ENCODE data around the gene ZNF286A. TPM values are rescaled to one million over a fixed set of nuclear protein-coding genes. Genes with fewer than 3 reads are reported as not detected.
"Not testable (repeated sequence)": the region's sequence is repeated elsewhere in the genome, so short reads cannot be mapped to it uniquely, and the experiment has no call there.

The ZNF286A gene
- total RNA-seq, 1 donor from 2014 or later = 3.5 TPM

DNA sequence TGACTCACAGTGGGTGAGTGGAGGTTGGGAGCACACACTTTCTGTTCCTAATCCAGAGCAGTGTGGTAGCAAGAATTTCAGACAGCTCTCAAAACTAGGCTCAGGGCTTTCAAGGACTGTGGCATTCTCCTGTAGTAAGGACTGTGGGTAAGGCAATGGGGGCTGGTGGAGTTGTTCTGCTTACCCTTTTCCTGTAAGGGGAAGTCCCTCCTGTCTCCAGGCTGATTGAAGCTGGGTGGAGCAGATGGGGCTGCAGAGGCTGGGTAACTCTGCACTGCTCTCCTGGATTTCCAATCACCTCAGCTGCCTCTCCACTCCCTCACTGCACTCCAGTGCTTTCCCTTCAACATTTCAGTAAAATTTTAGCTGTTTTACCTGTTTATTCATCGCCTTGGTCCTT, 12.1 kb upstream of the ZNF286A start:
- not testable (repeated sequence) for DNase-seq (ENCODE audit: low spot score); ATAC-seq

- not testable (repeated sequence) for DNase-seq (ENCODE audit: low spot score)
- peak; percentile 1 for ATAC-seq
Measured at GRCh38 chr17:15698967-15699366, 585 bp upstream of the ZNF286A start.

GRCh38 chr17:15699937-15700336, 385 bp downstream of the ZNF286A start:
- ATAC-seq = peak; percentile 10

DNA sequence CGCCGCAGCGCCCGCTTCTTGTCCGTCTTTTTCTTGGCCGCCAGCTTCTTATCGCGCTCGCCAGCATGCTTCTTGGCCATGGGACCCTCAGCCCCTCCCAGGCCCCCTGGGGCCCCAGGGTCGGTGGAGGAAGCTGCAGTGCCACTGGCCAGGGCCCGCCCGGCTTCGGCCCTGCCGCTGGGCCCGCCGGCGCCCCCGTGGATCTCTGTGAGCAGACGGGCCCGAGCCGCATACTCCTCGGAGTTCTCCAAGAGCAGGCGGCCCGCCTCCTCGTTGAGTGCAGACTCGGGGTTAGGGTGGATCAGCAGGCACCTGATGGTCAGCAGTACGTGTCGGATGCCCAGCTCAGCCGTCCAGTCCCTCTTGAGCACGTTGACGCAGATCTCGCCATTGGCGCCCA, 4.7 kb downstream of the ZNF286A start:
- ATAC-seq; DNase-seq (ENCODE audit: low spot score): not testable (repeated sequence)

More at GRCh38 chr17:15699937-15700336, 385 bp downstream of the ZNF286A start:
- DNase-seq (ENCODE audit: low spot score) = not testable (repeated sequence)

DNA sequence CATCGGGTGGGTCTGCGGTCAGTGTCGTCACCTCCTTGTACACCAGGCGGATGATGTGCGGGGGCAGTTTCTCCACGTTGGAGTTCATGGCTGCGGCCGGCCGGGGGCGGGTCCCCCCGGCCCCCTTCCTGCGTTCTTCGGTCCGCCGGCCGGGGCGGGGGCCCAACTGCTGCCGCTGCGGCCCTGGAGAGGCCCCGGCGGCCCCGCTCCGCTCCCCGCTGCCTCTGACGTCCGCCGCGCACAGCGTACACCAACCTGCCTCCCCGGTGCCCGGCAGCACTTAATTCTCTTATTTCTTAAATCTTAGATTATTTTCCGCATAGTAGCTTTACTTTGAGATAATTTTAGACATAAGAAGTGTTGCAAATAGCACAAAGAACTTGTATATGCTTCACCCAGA, 5.3 kb downstream of the ZNF286A start:
- ATAC-seq; DNase-seq (ENCODE audit: low spot score): not testable (repeated sequence)

DNA sequence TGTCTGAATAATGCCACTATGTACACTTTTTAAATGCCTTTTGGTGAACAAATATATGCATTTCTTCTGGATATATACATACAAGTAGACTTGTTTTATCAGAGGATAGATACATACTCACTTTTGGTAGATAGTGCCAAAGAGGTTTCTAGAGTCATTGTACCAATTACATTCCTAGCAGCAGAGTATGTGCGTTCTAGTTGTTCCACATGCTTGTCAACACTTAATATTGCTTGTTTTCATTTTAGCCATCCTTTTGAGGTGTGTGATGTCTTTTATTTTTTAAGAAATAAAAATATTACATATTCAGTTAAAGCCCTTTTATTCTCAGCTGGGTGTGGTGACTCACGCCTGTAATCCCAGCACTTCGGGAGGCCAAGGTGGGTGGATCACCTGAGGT, 9.3 kb downstream of the ZNF286A start:
- not testable (repeated sequence) for DNase-seq (ENCODE audit: low spot score); ATAC-seq

DNA sequence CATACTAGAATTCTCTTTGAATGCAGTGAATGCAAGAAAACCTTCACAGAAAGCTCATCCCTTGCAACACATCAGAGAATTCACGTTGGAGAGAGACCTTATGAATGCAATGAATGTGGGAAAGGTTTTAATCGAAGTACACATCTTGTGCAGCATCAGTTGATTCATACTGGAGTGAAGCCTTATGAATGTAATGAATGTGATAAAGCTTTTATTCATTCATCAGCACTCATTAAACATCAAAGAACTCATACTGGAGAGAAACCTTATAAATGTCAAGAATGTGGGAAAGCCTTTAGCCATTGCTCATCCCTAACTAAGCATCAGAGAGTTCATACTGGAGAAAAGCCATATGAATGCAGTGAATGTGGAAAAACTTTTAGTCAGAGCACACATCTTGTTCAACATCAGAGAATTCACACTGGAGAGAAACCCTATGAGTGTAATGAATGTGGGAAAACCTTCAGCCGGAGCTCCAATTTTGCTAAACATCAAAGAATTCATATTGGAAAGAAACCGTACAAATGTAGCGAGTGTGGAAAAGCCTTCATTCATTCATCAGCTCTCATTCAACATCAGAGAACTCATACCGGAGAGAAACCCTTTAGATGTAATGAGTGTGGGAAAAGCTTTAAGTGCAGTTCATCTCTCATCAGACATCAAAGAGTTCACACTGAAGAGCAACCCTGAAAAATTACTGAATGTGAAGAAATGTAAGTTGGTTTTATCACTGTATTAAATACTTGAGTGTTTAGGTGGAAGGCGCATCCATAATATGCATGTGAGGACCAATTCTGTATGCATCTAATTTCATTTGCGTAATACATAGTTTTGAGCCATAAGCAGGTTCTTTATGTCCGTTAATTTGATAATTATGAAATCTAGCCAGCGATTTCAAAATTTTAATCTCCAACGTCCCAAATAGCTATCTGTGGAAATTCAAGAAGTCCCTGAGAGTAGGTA, 17.3 kb downstream of the ZNF286A start:
- ATAC-seq; DNase-seq (ENCODE audit: low spot score): not testable (repeated sequence)

DNA sequence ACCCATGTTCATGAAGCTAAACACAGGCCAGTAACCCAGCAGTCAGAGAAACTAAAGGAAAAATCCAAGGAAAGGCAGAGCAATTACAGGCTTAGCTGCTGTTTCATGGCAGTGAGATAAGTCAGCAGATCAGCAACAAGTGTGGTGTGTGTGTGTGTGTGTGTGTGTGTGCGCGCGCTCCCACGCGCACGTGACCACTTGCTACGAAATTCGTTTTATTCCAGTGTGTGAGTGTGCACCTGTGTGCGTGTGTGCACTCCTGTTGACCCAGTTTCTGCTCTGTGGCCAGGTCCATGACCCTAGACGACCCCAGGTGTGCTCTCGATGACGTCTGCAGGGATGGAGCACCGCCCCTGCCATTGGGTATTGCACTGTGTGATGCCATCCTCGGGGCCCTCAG, 31.0 kb downstream of the ZNF286A start:
- not testable (repeated sequence) for ATAC-seq; DNase-seq (ENCODE audit: low spot score)

DNA sequence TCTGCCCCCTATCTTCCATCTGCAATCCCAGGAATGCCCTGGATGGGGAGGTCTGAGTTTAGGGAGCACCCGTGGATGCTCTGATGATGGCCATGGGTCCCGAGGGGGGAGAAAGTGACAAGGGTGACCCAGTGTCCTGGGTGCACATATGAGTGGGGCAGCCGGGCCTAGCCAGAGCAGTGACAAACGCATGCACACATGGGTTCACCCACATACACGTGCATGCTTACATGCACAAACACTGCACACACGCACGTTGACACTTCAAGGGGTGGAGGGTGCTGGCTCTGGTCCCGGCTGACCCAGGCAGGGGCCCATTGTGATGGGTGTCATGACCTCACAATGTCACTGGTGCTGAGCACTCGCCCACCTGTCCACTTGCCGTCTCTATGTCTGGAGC, 32.3 kb downstream of the ZNF286A start, which contains the start of gene TBC1D26:
Gene TBC1D26 (plus strand): TSS at position 384 of the 400 bp plus-strand sequence. CDS start 3,066 bp downstream, outside the sequence.
- ATAC-seq; DNase-seq (ENCODE audit: low spot score): not testable (repeated sequence)

GRCh38 chr17:15733174-15733789, 33.7 kb downstream of the ZNF286A start:
- not testable (repeated sequence) for DNase-seq (ENCODE audit: low spot score); ATAC-seq

DNA sequence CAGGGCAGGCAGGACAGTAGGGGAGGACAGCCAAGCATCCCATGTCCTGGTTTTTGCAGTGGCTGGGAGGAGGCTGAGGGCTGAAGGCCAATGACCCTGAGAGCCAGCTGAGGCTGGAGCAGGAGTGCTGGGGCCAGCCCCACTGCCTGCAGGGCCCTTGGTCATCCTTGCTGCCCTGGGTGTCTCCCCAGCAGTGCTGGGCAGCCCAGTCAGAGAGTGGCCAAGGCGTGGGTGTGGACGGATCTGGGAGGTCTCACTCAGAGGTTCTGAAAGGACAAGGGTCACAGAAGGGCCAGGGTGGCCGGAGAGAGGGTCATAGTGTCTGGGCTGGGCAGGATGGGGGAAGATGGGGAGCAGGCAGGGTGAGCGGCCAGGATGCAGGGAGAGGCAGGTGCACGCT, 37.0 kb downstream of the ZNF286A start:
- DNase-seq (ENCODE audit: low spot score); ATAC-seq: not testable (repeated sequence)

DNA sequence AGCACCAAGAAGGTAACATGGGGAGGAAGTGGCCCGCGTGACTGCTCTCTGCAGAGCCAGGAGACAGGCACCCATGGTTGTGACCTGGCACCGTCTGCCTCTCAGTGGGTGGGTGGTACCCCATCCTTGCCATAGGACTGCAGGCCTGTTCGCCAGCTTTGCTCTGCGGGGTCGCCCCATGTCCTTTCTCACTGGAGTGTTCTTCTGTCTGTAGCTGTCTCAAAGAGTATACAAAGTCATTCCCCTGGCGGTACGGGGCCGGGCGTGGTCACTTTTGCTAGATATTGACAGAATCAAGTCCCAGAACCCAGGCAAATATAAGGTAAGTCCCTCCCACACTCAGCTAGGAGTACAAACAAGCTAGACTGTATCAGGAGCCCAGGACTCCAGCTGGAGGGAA, 38.5 kb downstream of the ZNF286A start:
- DNase-seq (ENCODE audit: low spot score) = no peak
- no peak for ATAC-seq

GRCh38 chr17:15739259-15739658, 39.7 kb downstream of the ZNF286A start:
- not testable (repeated sequence) for DNase-seq (ENCODE audit: low spot score); ATAC-seq

- not testable (repeated sequence) for ATAC-seq; DNase-seq (ENCODE audit: low spot score)
Measured at GRCh38 chr17:15740041-15740440, 40.5 kb downstream of the ZNF286A start.

- DNase-seq (ENCODE audit: low spot score) (no peak), ATAC-seq (no peak)
Measured at GRCh38 chr17:15740570-15741120, 41.1 kb downstream of the ZNF286A start.

DNA sequence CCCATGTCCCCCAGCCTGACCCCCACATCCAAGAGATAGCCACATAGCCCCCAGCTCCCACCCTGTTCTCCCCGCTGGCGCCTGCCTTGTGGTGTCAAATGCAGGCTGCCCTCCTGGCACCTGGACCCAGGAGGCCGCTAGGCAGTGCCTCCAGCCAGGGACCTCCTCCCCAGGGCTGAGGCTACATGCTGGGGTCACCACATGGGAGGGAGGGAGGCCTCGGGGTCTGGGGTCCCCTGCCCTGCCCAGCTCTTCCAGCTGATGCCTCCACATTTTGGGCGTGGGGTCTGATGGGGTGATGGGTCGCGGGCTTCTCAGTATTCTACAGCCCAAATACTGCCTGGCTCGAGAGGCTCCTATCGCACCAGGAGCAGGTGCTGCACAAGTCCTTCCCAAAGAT, 42.1 kb downstream of the ZNF286A start:
- ATAC-seq (no peak), DNase-seq (ENCODE audit: low spot score) (no peak)

DNA sequence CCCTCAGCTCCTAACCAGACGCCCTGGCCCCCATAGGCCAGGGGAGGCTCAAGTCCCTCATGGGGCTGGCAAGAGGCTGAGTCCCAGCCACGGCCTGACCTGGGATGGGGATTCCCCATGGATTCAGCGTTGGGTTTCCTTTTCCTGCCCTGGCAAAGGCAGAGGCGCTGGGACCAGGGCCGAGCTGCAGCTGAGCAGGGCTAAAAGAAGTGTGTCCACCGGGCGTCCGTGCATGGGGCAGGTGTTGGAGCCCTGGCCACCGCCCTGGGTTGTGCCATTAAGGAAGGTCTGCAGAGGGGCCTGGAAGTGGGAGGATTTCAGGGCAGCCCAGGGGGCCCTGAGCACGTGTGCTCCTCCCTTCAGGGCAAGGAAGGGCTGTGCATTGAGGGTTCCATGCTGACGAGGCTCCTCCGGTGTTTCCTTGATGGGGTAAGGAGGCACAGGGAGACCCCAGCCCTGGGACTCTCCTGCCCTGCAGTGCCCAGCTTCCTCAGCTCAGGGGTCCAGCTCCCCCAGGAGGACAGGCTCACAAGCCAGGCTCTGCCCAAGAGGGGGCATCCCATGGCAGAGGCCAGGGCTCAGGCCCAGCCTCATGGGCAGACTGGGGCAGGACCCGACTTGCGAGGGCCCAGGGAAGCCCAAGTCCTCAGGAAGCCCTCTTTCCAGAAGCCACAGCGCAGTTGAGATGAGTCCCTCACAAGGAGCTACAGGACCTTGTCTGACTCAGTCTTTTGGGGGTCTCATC, 42.7 kb downstream of the ZNF286A start:
- no peak for ATAC-seq
- DNase-seq (ENCODE audit: low spot score) = no peak

DNA sequence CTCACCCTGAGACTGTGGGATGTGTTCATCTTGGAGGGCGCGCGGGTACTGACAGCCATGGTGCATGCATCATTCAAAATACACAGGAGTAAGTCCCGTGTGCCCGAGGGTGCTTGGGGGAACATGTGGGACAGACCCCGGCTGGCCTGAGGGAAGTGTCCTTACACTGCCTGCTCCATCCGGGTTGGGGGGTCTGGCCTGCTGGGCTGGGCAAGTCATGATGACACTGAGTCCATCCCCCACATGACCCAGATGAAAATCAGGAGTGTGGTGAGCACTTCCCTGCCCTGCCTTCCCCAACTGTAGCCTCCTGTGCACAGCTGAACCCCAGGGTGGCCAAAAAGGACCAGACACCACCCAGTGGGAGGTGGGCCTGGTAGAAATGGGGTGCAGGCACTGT, 43.4 kb downstream of the ZNF286A start:
- ATAC-seq = no peak
- no peak for DNase-seq (ENCODE audit: low spot score)

GRCh38 chr17:15744074-15744676, 44.6 kb downstream of the ZNF286A start:
- ATAC-seq = no peak
- no peak for DNase-seq (ENCODE audit: low spot score)

DNA sequence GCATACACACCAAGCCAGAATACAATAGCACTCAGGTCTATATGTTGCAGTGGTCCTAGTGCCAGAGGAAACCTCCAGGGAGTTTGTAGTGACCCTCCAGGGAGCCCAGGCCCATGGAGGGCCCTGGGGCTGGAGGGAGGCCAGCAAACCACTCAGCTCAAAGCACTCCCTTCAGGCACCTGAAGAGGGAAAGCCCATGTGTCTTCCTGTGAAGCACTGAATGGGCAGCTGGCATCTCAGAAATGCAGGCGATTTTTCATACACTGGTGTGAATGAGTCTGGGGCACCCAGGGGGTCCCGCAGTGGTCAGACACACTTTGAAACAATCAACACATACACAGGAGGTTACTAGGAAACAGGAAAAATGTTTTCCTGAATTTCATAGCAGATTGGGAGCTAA, 45.3 kb downstream of the ZNF286A start:
- DNase-seq (ENCODE audit: low spot score) (no peak), ATAC-seq (no peak)
